HEK293T (cell line): ENCODE data around the gene SHROOM4.

Experiments
- CTCF ChIA-PET: fragments of 350-600 bp; formaldehyde crosslinking; extraction: SDS; loops from one replicate; lab custom pipeline; 2021; ENCODE audit warnings: antibody characterized with exemption, inconsistent platforms; lab: Yijun Ruan, JAX
- POLR2A ChIA-PET: fragments of 350-600 bp; formaldehyde crosslinking; extraction: SDS; loops from one replicate; lab custom pipeline; 2020; ENCODE audit warnings: antibody characterized with exemption, inconsistent platforms; lab: Yijun Ruan, JAX
- DNase-seq: peaks from one replicate; pipeline ENCODE4 v3.0.0; 2012; ENCODE audit warnings: mixed read lengths; ENCODE audit errors: extremely low spot score
- ARNT ChIP-seq: fragments of 450-650 bp; IDR thresholded peaks from 2 replicates; pipeline ENCODE4 v1.6.1; 2017; ENCODE audit warnings: mild to moderate bottlenecking
- BHLHE40 ChIP-seq: fragments of 450-650 bp; IDR thresholded peaks from 2 replicates; pipeline ENCODE4 v1.6.1; 2016; ENCODE audit warnings: mild to moderate bottlenecking, moderate library complexity, borderline replicate concordance
- CTBP1 ChIP-seq: fragments of 450-650 bp; IDR thresholded peaks from 2 replicates; pipeline ENCODE4 v1.6.1; 2016; ENCODE audit warnings: borderline replicate concordance
- ELF4 ChIP-seq: fragments of 450-650 bp; IDR thresholded peaks from 2 replicates; pipeline ENCODE4 v1.6.1; 2017; ENCODE audit warnings: antibody characterized with exemption
- FOXA1 ChIP-seq: fragments of 450-650 bp; IDR thresholded peaks from 2 replicates; pipeline ENCODE4 v1.6.1; 2016; ENCODE audit warnings: mild to moderate bottlenecking
- FOXK2 ChIP-seq: fragments of 450-650 bp; IDR thresholded peaks from 2 replicates; pipeline ENCODE4 v1.6.1; 2016; ENCODE audit warnings: mild to moderate bottlenecking
- FOXM1 ChIP-seq: fragments of 450-650 bp; IDR thresholded peaks from 2 replicates; pipeline ENCODE4 v1.6.1; 2017; ENCODE audit warnings: mild to moderate bottlenecking, borderline replicate concordance
- HDGF ChIP-seq: fragments of 450-650 bp; IDR thresholded peaks from 2 replicates; pipeline ENCODE4 v1.6.1; 2017; ENCODE audit warnings: antibody characterized with exemption, borderline replicate concordance
- L3MBTL2 ChIP-seq: fragments of 450-650 bp; conservative IDR thresholded peaks from 2 replicates; pipeline ENCODE4 v1.6.1; 2016; ENCODE audit warnings: mild to moderate bottlenecking
- LEF1 ChIP-seq: fragments of 450-650 bp; IDR thresholded peaks from 2 replicates; pipeline ENCODE4 v1.6.1; 2017; ENCODE audit warnings: mild to moderate bottlenecking, borderline replicate concordance
- NFRKB ChIP-seq: fragments of 450-650 bp; IDR thresholded peaks from 2 replicates; pipeline ENCODE4 v1.6.1; 2016; ENCODE audit warnings: mild to moderate bottlenecking, moderate library complexity
- SP1 ChIP-seq: fragments of 450-650 bp; IDR thresholded peaks from 2 replicates; pipeline ENCODE4 v1.6.1; 2017
- SUZ12 ChIP-seq: fragments of 450-650 bp; IDR thresholded peaks from 2 replicates; pipeline ENCODE4 v1.6.1; 2016; ENCODE audit warnings: mild to moderate bottlenecking
- TARDBP ChIP-seq: fragments of 450-650 bp; IDR thresholded peaks from 2 replicates; pipeline ENCODE4 v1.6.1; 2016
- ZNF384 ChIP-seq: fragments of 450-650 bp; IDR thresholded peaks from 2 replicates; pipeline ENCODE4 v1.6.1; 2016
- TF ChIP-seq, protein P1 (sequence below): fragments of 450-650 bp; IDR thresholded peaks from 2 replicates; pipeline ENCODE4 v1.6.1; 2016

SHROOM4 gene

DNA sequence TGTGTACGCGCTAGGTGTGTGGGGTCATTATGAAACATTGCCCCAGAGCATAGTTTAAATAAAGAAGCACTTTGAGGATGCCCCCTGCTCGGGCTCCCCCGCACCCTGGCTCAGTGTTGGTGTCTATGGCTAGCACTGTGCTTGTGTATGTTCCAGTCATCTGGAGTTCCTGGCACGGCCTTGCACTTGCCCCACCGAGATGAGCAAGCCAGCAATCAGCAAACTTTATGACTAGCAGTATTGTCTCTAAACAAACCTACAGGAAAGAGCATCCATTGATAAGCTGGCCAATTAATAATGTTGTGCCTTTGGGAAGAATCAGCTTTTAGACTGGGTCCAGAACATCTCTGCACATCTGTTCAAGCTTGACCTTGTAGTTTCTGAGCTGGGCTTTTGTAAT lies 707 bp upstream of the SHROOM4 start:
- POLR2A ChIA-PET, result no interaction called here
- DNase-seq, result no peak
- CTCF ChIA-PET, result no interaction called here
- TF ChIP-seq L3MBTL2 (no peak), SP1 (no peak), SUZ12 (no peak), CTBP1 (no peak), FOXM1 (no peak), TARDBP (no peak), BHLHE40 (no peak), FOXK2 (no peak), ELF4 (no peak), NFRKB (no peak), HDGF (no peak), ARNT (no peak), ZNF384 (no peak), FOXA1 (no peak)
- TF ChIP-seq, protein P1, sequence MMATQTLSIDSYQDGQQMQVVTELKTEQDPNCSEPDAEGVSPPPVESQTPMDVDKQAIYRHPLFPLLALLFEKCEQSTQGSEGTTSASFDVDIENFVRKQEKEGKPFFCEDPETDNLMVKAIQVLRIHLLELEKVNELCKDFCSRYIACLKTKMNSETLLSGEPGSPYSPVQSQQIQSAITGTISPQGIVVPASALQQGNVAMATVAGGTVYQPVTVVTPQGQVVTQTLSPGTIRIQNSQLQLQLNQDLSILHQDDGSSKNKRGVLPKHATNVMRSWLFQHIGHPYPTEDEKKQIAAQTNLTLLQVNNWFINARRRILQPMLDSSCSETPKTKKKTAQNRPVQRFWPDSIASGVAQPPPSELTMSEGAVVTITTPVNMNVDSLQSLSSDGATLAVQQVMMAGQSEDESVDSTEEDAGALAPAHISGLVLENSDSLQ, result no peak

DNA sequence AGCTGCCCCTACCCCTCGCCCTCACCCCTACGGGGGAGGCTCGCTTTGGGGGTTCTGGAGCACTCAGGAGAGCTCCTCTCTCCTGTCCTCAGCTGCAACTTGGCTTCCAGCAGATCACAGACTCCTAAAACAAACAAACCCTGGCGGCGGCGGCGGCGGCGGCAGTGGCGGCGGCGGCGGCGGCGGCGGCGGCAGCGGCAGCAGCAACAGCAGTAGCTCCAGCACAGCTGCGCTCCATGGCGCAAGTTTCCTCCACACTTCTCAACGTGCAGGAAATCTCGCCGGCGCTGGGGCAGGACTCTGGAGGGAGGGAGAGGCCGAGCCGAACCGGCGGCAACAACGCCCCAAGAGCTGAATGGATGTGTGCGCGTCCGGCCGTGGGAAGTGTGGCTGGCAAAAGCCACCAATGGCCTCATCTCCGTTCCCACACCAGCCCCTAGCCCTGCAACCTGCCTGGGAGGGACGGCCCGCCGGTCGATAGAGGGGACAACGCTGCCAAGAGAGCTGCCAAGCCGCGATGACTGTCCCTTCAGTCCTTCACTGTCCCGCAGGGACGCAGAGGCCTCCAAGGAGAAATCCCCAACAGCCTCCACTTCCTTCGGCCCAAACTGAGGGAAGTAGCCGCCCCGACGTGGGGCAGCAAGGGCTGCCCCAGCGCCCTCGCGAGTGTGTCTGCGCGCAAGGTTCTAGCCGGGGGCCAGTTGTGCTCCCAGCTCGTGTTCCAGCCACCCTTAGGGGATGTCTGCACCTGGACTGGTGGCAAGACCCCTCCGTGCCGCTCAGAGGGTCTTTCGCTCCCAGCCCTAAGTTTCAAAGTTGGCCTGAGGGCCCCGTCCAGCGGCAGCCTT lies 775 bp downstream of the SHROOM4 start:
- CTCF ChIA-PET, result interaction anchor here (0.5 to 1.0 kb wide), 2 partner anchors 13 to 37 kb away, joined by 3 read pairs; no protein-coding TSS in a partner anchor
- peak; percentile 34 for DNase-seq
- POLR2A ChIA-PET, result no interaction called here
- TF ChIP-seq ELF4 (no peak), CTBP1 (no peak), TARDBP (no peak), NFRKB (no peak), ZNF384 (no peak), SP1 (no peak), FOXA1 (no peak), LEF1 (no peak), BHLHE40 (no peak), L3MBTL2 (no peak), SUZ12 (no peak), FOXK2 (no peak), ARNT (no peak)
- TF ChIP-seq, protein P1, result no peak

DNA sequence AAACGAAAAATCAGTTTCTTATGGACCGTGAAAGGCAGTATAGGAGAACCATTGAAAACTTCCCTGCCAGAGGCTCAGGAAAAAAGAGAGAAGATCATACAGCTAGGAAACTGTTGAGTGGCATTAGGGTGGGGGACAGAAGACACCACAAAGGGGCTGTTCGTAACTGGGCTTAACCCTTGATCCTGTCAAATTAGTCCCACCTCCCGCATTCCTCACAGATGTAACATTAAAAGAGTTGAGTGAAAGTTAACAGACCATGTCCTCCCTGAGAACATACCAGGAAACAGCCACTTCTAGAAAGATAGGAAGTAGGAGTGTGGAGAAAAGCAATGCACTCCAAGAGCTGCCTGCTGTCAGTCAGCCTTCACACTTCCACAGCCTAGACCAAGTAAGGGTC lies 8.7 kb downstream of the SHROOM4 start:
- TF ChIP-seq TARDBP, result no peak
- DNase-seq, result no peak
- ChIA-PET CTCF (no interaction called here), POLR2A (no interaction called here)

DNA sequence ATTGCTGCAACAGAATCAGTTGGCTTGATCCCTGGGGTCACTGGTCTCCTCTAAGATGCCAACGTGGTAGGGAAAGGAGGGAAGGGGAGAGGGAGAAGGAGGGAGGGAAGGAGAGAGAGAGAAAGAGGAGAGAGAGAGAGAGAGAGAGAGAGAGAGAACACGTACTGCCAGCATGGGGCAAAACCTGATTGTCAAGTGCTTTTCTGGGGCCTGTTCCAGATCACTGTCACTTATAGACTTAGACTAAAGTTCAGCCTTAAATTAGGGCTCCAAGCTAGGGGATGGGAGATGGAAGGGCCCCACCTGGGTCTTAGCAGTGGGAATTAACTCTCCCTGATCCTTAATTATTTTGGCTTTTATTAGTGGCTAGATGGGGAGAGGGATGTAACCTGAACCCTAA lies 12.9 kb downstream of the SHROOM4 start:
- TF ChIP-seq CTBP1 (no peak), NFRKB (no peak), FOXA1 (no peak), HDGF (no peak), ARNT (no peak), LEF1 (no peak), L3MBTL2 (no peak), ELF4 (no peak), BHLHE40 (no peak), FOXK2 (no peak), SUZ12 (no peak), SP1 (no peak)
- TF ChIP-seq, protein P1, result no peak
- CTCF ChIA-PET, result interaction anchor here (0.6 to 1.6 kb wide), 2 partner anchors 43 to 102 kb away, joined by 3 read pairs; no protein-coding TSS in a partner anchor

DNA sequence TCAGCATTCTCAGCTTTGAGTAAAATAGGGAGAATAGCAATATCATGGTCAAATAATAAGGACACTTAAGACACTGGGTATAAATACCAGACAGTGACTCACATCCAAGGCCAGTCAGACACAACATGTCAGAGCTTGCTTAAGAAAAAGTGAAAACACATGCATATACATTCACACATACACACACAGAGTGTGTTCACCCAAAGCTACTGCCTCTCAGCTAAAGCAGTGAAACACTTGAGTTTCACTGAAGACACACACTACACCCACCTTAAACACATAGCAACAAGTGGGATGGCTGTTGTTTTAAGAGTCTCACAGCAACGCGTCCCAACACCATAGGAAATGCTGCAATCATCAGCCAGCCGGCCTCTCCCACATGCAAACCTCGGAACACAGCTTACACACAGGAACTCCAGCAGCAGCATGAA lies 14.4 kb downstream of the SHROOM4 start:
- ChIA-PET CTCF (interaction anchor here (1.6 kb wide), 1 partner anchor 103 kb away, joined by 3 read pairs; no protein-coding TSS in a partner anchor), POLR2A (no interaction called here)
- DNase-seq, result no peak
- TF ChIP-seq ZNF384 (no peak), FOXA1 (no peak), ELF4 (no peak), HDGF (no peak), CTBP1 (no peak), NFRKB (no peak), L3MBTL2 (no peak), BHLHE40 (no peak), ARNT (no peak), LEF1 (no peak), FOXM1 (no peak), SP1 (no peak), SUZ12 (no peak), TARDBP (no peak), FOXK2 (no peak)
- TF ChIP-seq, protein P1, result no peak

More for the DNA sequence above, 12.9 kb downstream of the SHROOM4 start:
- DNase-seq, result no peak
- POLR2A ChIA-PET, result no interaction called here
